Activated CD4-positive, alpha-beta T cell treated with anti-CD3 and anti-CD28 coated beads, Interleukin-2, amount 10 ng/mL, durations not matched to agents 24 days and 14 days (primary cell): Measurements from ENCODE around the gene PKHD1. TPM values are rescaled to one million over a fixed set of nuclear protein-coding genes. Genes with fewer than 3 reads are reported as not detected.
"Not testable (repeated sequence)": the region's sequence is repeated elsewhere in the genome, so short reads cannot be mapped to it uniquely, and the experiment has no call there.

Experiments used
- DNase-seq: peaks from one replicate; pipeline ENCODE4 v3.0.0; 2022
- H3K27ac Mint-ChIP-seq: one replicate; pipeline ENCODE4 v1.8.0; 2022; ENCODE audit warnings: mild to moderate bottlenecking, mixed read lengths
- H3K27me3 Mint-ChIP-seq: one replicate; pipeline ENCODE4 v1.8.0; 2022; ENCODE audit warnings: mixed read lengths
- H3K36me3 Mint-ChIP-seq: one replicate; pipeline ENCODE4 v1.8.0; 2022; ENCODE audit warnings: low read depth, mild to moderate bottlenecking, mixed read lengths
- H3K4me1 Mint-ChIP-seq: one replicate; pipeline ENCODE4 v1.8.0; 2021; ENCODE audit warnings: mixed read lengths
- H3K4me3 Mint-ChIP-seq: one replicate; pipeline ENCODE4 v1.8.0; 2022; ENCODE audit warnings: mild to moderate bottlenecking, moderate library complexity, mixed read lengths
- H3K9me3 Mint-ChIP-seq: one replicate; pipeline ENCODE4 v1.8.0; 2021; ENCODE audit warnings: mixed read lengths
- intact Hi-C: fragments of 100-400 bp; cut with micrococcal nuclease; formaldehyde crosslinking; loops from one replicate; pipeline ENCODE4 v1.15.1; 2023
- total RNA-seq: library from RNA; stranded (reverse); gene quantifications from 2 replicates; pipeline ENCODE4 v1.2.3, GENCODE V29; 2022

The PKHD1 gene
- total RNA-seq, 1 donor from 2014 or later = not detected

- H3K27ac Mint-ChIP-seq = no peak overlapping the region
- no peaks in the 10 kb centered on the region for H3K9me3 Mint-ChIP-seq
- no peaks in the 10 kb centered on the region for H3K36me3 Mint-ChIP-seq
- intact Hi-C loops = no loop called here
- H3K27me3 Mint-ChIP-seq = no peaks in the 10 kb centered on the region
- no peak overlapping the region for H3K4me3 Mint-ChIP-seq
- no peaks in the 10 kb centered on the region for H3K4me1 Mint-ChIP-seq
- DNase-seq = no peak
Observed at GRCh38 chr6:51936531-51937290, 150.7 kb downstream of the PKHD1 start.

DNA sequence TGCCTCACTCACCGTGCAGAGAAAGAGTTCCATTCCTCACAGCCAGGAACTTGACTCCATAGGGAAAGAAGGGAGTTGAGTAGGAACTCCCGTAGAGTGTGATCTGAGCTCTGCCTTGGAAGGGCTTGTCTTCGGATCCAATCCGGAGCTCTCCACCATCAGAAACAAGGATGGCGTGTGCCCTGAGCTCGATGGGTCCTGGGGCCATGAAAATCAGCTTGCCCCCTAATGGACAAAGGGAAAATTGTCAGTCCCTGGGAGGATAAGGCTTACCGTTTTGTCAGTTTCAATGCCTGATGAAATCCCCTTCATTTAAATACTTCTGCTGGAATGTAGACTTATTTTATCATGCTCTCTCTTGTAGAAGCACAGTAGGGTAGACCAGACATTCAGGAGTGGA, 153.3 kb downstream of the PKHD1 start:
- intact Hi-C loops = no loop called here
- Mint-ChIP-seq H3K4me3 (no peak overlapping the region), H3K27me3 (peaks cover 1% of the 10 kb centered on the region), H3K36me3 (no peaks in the 10 kb centered on the region), H3K9me3 (no peaks in the 10 kb centered on the region), H3K27ac (no peak overlapping the region), H3K4me1 (no peaks in the 10 kb centered on the region)
- DNase-seq = no peak

GRCh38 chr6:51932956-51933355, 154.5 kb downstream of the PKHD1 start:
- Mint-ChIP-seq H3K36me3 (no peaks in the 10 kb centered on the region), H3K4me1 (no peaks in the 10 kb centered on the region), H3K9me3 (no peaks in the 10 kb centered on the region), H3K4me3 (no peak overlapping the region), H3K27me3 (peaks cover 1% of the 10 kb centered on the region), H3K27ac (no peak overlapping the region)
- DNase-seq = no peak
- intact Hi-C loops = no loop called here

- Mint-ChIP-seq H3K4me3 (no peak overlapping the region), H3K4me1 (no peaks in the 10 kb centered on the region), H3K27me3 (peaks cover 3% of the 10 kb centered on the region), H3K9me3 (no peaks in the 10 kb centered on the region), H3K36me3 (no peaks in the 10 kb centered on the region), H3K27ac (no peak overlapping the region)
- intact Hi-C loops = no loop called here
- DNase-seq = no peak
Observed at GRCh38 chr6:51930602-51931001, 156.8 kb downstream of the PKHD1 start.

DNA sequence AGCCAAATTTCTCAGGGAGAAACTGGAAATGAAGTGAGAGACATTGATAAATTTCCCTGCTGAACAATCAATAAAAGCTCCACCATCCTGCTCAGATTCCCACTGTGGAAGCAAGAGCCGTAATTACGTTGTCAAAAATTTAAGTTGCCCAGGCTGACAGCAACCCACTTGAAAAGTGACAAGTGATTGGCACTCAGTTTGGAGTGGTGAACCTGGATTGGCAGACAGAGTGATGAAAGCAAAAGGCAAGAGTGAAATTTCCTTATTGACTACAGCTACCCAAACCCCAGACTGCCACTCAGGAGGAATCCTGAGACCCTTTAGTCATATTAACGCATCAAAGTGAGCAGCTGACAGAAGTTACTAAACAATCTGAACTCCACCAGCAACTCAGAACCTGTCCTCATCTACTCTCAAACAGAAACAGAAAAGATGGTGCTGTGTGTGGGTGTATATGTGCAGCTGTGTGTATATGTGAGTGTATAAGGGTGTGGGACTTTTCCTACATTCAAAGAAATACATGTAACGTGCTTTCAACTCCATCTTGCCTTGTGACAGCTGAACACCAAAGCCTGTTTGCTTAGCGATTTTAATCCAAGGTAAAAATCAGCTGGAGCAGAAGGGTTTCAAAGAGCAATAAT, 157.4 kb downstream of the PKHD1 start:
- H3K9me3 Mint-ChIP-seq = no peaks in the 10 kb centered on the region
- intact Hi-C loops = no loop called here
- no peaks in the 10 kb centered on the region for H3K36me3 Mint-ChIP-seq
- DNase-seq = no peak
- no peak overlapping the region for H3K4me3 Mint-ChIP-seq
- H3K27ac Mint-ChIP-seq = no peak overlapping the region
- no peaks in the 10 kb centered on the region for H3K4me1 Mint-ChIP-seq
- peaks cover 3% of the 10 kb centered on the region for H3K27me3 Mint-ChIP-seq

GRCh38 chr6:51928320-51928719, 159.1 kb downstream of the PKHD1 start:
- Mint-ChIP-seq H3K4me3 (no peak overlapping the region), H3K27ac (no peak overlapping the region), H3K36me3 (no peaks in the 10 kb centered on the region), H3K4me1 (no peaks in the 10 kb centered on the region), H3K27me3 (peaks cover 3% of the 10 kb centered on the region), H3K9me3 (no peaks in the 10 kb centered on the region)
- DNase-seq = no peak
- intact Hi-C loops = no loop called here

DNA sequence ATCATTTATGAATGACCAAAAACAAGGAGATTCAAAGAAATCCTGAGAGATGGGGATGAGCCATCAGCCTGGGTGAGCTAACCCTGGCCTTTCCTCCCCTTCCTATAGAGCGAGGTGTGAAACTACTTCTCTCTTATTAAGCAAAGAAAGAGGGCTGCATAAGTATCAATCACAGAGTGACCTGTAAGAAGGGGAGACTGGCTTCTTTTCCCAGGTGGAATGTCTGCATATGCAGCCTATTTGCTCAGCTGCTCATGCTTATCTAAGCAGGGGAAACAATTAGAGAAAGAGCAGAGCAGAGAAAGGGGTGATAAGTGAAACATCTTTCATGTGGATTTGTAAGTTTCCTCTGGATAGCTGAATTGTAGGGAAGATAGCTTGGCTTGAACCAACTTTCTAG, 160.0 kb downstream of the PKHD1 start:
- Mint-ChIP-seq H3K27ac (no peak overlapping the region), H3K4me3 (no peak overlapping the region), H3K4me1 (no peaks in the 10 kb centered on the region), H3K9me3 (no peaks in the 10 kb centered on the region), H3K36me3 (no peaks in the 10 kb centered on the region), H3K27me3 (peaks cover 3% of the 10 kb centered on the region)
- intact Hi-C loops = no loop called here
- DNase-seq = no peak

- H3K27ac Mint-ChIP-seq = no peak overlapping the region
- no peaks in the 10 kb centered on the region for H3K36me3 Mint-ChIP-seq
- no peaks in the 10 kb centered on the region for H3K4me1 Mint-ChIP-seq
- no peak overlapping the region for H3K4me3 Mint-ChIP-seq
- H3K9me3 Mint-ChIP-seq = peaks cover 4% of the 10 kb centered on the region
- intact Hi-C loops = no loop called here
- DNase-seq = no peak
- H3K27me3 Mint-ChIP-seq = peaks cover 1% of the 10 kb centered on the region
Observed at GRCh38 chr6:51926125-51926524, 161.3 kb downstream of the PKHD1 start.

GRCh38 chr6:51922479-51922878, 164.9 kb downstream of the PKHD1 start:
- intact Hi-C loops, H3K36me3 Mint-ChIP-seq, H3K4me1 Mint-ChIP-seq, DNase-seq, H3K27ac Mint-ChIP-seq, H3K27me3 Mint-ChIP-seq, H3K4me3 Mint-ChIP-seq: not testable (repeated sequence)
- peaks cover 12% of the 10 kb centered on the region for H3K9me3 Mint-ChIP-seq

GRCh38 chr6:51918347-51918746, 169.1 kb downstream of the PKHD1 start:
- H3K36me3 Mint-ChIP-seq, H3K27ac Mint-ChIP-seq, H3K4me1 Mint-ChIP-seq, intact Hi-C loops, H3K4me3 Mint-ChIP-seq, DNase-seq, H3K27me3 Mint-ChIP-seq: not testable (repeated sequence)
- H3K9me3 Mint-ChIP-seq = peaks cover 12% of the 10 kb centered on the region

GRCh38 chr6:51915098-51915497, 172.3 kb downstream of the PKHD1 start:
- no peaks in the 10 kb centered on the region for H3K36me3 Mint-ChIP-seq
- intact Hi-C loops = no loop called here
- no peaks in the 10 kb centered on the region for H3K4me1 Mint-ChIP-seq
- H3K4me3 Mint-ChIP-seq = no peak overlapping the region
- H3K9me3 Mint-ChIP-seq = peaks cover 8% of the 10 kb centered on the region
- no peak for DNase-seq
- peaks cover 9% of the 10 kb centered on the region for H3K27me3 Mint-ChIP-seq
- no peak overlapping the region for H3K27ac Mint-ChIP-seq

DNA sequence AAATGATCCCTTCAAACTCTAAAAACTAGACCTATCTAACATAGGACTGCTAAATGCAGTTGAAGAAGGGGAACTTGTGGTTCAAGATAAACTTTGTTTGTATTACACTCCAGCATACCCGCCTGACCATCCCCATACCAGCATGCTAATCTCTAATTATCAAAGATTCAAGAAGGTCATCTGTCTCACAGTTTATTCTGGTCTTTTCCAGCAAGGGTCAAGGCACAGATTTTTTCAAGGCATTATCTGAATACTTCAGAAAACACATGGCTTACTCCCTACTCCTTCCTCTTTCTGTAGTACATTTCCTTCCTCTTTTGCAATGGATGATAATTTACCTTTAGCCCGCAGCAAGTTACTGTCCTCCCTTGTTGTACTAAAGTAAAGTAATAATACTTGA, 174.1 kb downstream of the PKHD1 start:
- Mint-ChIP-seq H3K4me3 (no peak overlapping the region), H3K27me3 (peaks cover 14% of the 10 kb centered on the region), H3K36me3 (no peaks in the 10 kb centered on the region), H3K27ac (no peak overlapping the region), H3K9me3 (peaks cover under 1% of the 10 kb centered on the region), H3K4me1 (no peaks in the 10 kb centered on the region)
- intact Hi-C loops = no loop called here
- no peak for DNase-seq

DNA sequence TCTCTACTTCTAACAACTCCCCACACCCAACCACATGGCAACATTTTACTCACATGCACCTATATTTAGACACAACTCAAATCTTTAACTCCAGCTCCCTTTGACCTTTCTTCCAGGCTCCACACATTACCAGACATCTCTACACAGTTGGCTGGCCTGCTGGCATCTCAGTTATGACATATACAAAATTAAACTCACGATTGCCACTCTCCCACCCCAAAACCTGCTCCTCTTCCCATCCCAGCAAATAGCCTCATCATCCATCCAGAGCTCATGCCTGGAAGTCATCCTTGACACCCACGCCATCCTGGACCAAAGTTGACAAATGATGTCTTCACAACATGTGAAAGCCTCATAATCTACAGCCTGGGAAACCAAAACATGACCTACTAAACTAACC, 176.6 kb downstream of the PKHD1 start:
- Mint-ChIP-seq H3K4me3 (no peak overlapping the region), H3K27me3 (peaks cover 14% of the 10 kb centered on the region), H3K36me3 (no peaks in the 10 kb centered on the region), H3K4me1 (no peaks in the 10 kb centered on the region), H3K27ac (no peak overlapping the region), H3K9me3 (no peaks in the 10 kb centered on the region)
- no peak for DNase-seq
- intact Hi-C loops = no loop called here

GRCh38 chr6:51908243-51908642, 179.2 kb downstream of the PKHD1 start:
- Mint-ChIP-seq H3K4me1 (no peaks in the 10 kb centered on the region), H3K4me3 (no peak overlapping the region), H3K36me3 (no peaks in the 10 kb centered on the region), H3K27me3 (peaks cover 10% of the 10 kb centered on the region), H3K9me3 (no peaks in the 10 kb centered on the region), H3K27ac (no peak overlapping the region)
- intact Hi-C loops = no loop called here
- DNase-seq = no peak
